GM18519 (cell line): ENCODE measurements around the gene PIK3CD.
"Not testable (repeated sequence)": the region's sequence is repeated elsewhere in the genome, so short reads cannot be mapped to it uniquely, and the experiment has no call there.

Experiments used
- ATAC-seq: cut with Tn5 transposase; IDR thresholded peaks from one replicate; pipeline ENCODE4 v1.9.1; 2021; ENCODE audit warnings: mild to moderate bottlenecking, moderate library complexity; ENCODE audit not compliant: unreplicated experiment, low FRiP score

Gene PIK3CD

GRCh38 chr1:9761855-9762254, 110.3 kb downstream of the PIK3CD start:
- ATAC-seq: no peak

GRCh38 chr1:9762446-9762845, 110.9 kb downstream of the PIK3CD start:
- not testable (repeated sequence) for ATAC-seq

DNA sequence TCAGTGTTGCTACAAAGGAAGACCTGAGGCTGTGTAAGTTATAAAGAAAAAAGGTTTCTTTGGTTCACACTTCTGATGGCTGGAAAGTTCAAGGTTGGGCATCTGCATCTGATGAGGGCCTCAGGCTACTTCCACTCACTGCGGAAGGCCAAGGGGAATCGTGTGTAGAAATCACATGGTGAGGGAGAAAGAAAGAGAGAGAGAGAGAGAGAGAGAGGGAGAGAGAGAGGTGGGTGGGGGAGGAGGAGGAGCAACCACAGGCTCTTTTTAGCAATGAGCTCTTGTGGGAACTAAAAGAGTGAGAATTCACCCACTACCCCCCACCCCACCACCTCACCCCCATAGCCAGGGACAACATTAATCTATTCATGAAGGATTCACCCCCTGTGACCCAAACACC, 112.4 kb downstream of the PIK3CD start:
- no peak for ATAC-seq

DNA sequence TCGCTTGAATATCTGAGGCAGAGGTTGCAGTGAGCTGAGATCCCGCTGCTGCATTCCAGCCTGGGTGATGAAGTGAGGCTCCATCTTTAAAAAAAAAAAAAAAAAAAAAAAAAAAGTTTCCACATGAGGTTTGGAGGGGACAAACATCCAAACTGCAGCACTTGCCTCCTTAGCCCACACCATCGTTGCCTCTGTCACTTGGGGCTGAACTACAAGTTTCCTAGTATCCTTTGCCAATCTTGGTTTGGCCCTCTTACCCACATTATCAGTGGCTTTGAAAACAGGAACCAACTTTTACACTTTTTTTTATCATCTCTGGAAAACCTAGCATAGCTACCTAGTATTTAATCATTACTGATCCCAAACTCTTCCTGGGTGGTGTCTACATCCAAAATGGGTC, 113.0 kb downstream of the PIK3CD start:
- no peak for ATAC-seq

DNA sequence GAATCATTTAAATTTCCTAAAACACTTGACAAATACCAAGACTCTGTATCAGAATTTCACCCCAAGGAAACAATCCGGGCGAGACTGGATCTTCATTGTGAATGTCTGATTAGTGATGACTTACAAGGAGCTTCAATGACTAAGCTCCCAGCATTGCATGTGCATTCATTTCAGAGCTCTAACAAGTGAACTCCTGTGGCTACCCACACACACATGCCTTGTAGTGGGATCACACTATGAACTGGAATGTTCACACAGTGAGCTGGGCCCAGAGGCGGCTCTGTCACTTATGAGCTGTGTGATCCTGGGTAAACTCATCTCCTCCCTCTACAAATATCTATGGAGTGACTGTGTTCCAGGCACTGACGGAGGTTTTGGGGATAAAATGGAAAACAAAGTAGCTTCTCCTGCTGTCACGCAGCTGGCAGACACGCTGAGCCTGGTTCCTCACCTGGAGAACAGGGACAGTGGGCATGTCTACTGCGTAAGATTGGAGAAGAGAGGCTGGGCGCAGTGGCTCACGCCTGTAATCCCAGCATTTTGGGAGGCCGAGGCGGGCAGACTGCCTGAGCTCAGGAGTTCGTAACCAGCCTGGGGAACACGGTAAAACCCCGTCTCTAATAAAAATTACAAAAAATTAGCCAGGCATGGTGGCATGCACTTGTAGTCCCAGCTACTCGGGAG, 115.4 kb downstream of the PIK3CD start:
- ATAC-seq: no peak

DNA sequence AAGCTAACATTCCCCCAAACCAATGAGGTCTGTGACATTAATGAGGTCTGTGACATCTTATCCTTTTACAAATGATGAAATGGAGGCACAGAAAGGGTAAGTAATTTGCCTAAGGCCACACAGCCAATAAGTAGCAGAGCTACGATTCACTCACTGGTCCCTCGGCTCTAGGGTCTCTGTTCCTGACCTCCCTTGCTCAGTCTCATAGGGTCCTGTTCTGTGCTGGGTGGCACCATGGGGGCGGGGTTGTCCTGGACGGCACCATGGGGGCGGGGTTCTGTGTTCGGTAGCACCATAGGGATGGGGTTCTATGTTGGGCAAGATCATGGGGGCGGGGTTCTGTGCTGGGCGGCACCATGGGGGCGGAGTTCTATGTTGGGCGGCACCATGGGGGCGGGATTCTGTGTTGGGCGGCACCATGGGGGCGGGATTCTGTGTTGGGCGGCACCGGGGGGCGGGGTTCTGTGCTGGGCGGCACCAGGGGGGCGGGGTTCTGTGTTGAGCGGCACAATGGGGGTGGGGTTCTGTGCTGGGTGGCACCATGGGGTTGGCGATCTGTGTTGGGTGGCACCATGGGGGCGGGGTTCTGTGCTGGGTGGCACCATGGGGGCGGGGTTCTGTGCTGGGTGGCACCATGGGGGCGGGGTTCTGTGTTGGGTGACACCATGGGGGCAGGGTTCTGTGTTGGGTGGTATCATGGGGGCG, 116.6 kb downstream of the PIK3CD start:
- no peak for ATAC-seq

- no peak for ATAC-seq
These were observed 117.5 kb downstream of the PIK3CD start for GRCh38 chr1:9768983-9769382.

GRCh38 chr1:9770298-9770697, 118.8 kb downstream of the PIK3CD start:
- ATAC-seq: no peak

- no peak for ATAC-seq
These were observed 123.5 kb downstream of the PIK3CD start for GRCh38 chr1:9774712-9775679.

GRCh38 chr1:9776685-9777084, 125.2 kb downstream of the PIK3CD start:
- no peak for ATAC-seq
